ENCODE results near the gene AP3B1. TPM values are rescaled to one million over a fixed set of nuclear protein-coding genes. Genes with fewer than 3 reads are reported as not detected.

The AP3B1 gene
- polyA plus RNA-seq, 3 donors = 20.3 to 39.8 (median 24.9) TPM

GRCh38 chr5:78215565-78215964 lies 78.9 kb downstream of the AP3B1 start:
- Histone ChIP-seq H3K4me2 (replicated peaks; ENCODE audit: extremely low read depth, low read length, poor library complexity, severe bottlenecking) (no peak overlapping the region), H3K36me3 (replicated peaks in 1 of 2; ENCODE audit: control insufficient read depth in 1 of 2, insufficient read depth in 2 of 2, low read length in 2 of 2) (peaks cover 29 to 68% of the 10 kb centered on the region in 2 donors), H3K27me3 (ENCODE audit: control insufficient read depth in 2 of 2, insufficient read depth in 2 of 2, low read length in 2 of 2) (no peaks in the 10 kb centered on the region), H2AFZ (ENCODE audit: insufficient read depth, low read depth, low read length, poor library complexity, severe bottlenecking) (no peak overlapping the region), H3K9me3 (replicated peaks in 1 of 2; ENCODE audit: control insufficient read depth in 1 of 2, insufficient read depth in 1 of 2, low read length in 2 of 2) (no peaks in the 10 kb centered on the region), H3K27ac (ENCODE audit: low read depth in 1 of 2, low read length in 2 of 2) (no peak overlapping the region), H3K4me1 (ENCODE audit: control insufficient read depth in 1 of 2, insufficient read depth in 2 of 2, low read length in 2 of 2) (no peaks in the 10 kb centered on the region), H3K4me3 (replicated peaks in 1 of 3; ENCODE audit: low read depth in 2 of 3, low read length in 3 of 3) (no peak overlapping the region), H3K9ac (ENCODE audit: insufficient read depth, low read length, poor library complexity, severe bottlenecking) (no peak overlapping the region), H3K79me2 (ENCODE audit: insufficient read depth, low read length) (no peaks in the 10 kb centered on the region), H4K20me1 (ENCODE audit: insufficient read depth, low read length) (no peaks in the 10 kb centered on the region)
- intact Hi-C loops (cut with micrococcal nuclease) = no loop called here
- WGBS (ENCODE audit: insufficient coverage) = 80% methylated on average over 1 of the region's 1 CpG
- Mint-ChIP-seq H3K4me1 (no peaks in the 10 kb centered on the region), H3K4me3 (no peak overlapping the region), H3K27me3 (ENCODE audit: low read depth in 3 of 3) (no peaks in the 10 kb centered on the region), H3K27ac (no peak overlapping the region), H3K36me3 (peaks cover 30 to 43% of the 10 kb centered on the region in 2 donors), H3K9me3 (peaks cover 0 to 1% (median 0%) of the 10 kb centered on the region in 7 donors)
- TF ChIP-seq, protein P1, sequence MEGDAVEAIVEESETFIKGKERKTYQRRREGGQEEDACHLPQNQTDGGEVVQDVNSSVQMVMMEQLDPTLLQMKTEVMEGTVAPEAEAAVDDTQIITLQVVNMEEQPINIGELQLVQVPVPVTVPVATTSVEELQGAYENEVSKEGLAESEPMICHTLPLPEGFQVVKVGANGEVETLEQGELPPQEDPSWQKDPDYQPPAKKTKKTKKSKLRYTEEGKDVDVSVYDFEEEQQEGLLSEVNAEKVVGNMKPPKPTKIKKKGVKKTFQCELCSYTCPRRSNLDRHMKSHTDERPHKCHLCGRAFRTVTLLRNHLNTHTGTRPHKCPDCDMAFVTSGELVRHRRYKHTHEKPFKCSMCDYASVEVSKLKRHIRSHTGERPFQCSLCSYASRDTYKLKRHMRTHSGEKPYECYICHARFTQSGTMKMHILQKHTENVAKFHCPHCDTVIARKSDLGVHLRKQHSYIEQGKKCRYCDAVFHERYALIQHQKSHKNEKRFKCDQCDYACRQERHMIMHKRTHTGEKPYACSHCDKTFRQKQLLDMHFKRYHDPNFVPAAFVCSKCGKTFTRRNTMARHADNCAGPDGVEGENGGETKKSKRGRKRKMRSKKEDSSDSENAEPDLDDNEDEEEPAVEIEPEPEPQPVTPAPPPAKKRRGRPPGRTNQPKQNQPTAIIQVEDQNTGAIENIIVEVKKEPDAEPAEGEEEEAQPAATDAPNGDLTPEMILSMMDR (IDR thresholded peaks at IDR 0.05) = no peak
- no peak for DNase-seq

- Mint-ChIP-seq H3K9me3 (peaks cover 0 to 1% (median 0%) of the 10 kb centered on the region in 7 donors), H3K4me1 (no peaks in the 10 kb centered on the region), H3K4me3 (no peak overlapping the region), H3K27ac (peak overlapping the region in 1 of 7 donors; percentile 70), H3K36me3 (peaks cover 27 to 47% of the 10 kb centered on the region in 2 donors), H3K27me3 (ENCODE audit: low read depth in 3 of 3) (no peaks in the 10 kb centered on the region)
- WGBS (ENCODE audit: insufficient coverage) = 100% methylated on average over 1 of the region's 3 CpGs
- H3K79me2 ChIP-seq (ENCODE audit: insufficient read depth, low read length) = no peaks in the 10 kb centered on the region
- H3K4me2 ChIP-seq (replicated peaks; ENCODE audit: extremely low read depth, low read length, poor library complexity, severe bottlenecking) = no peak overlapping the region
- no peaks in the 10 kb centered on the region for H4K20me1 ChIP-seq (ENCODE audit: insufficient read depth, low read length)
- no peaks in the 10 kb centered on the region for H3K9me3 ChIP-seq (replicated peaks in 1 of 2; ENCODE audit: control insufficient read depth in 1 of 2, insufficient read depth in 1 of 2, low read length in 2 of 2)
- no peak overlapping the region for H3K9ac ChIP-seq (ENCODE audit: insufficient read depth, low read length, poor library complexity, severe bottlenecking)
- H3K27ac ChIP-seq (ENCODE audit: low read depth in 1 of 2, low read length in 2 of 2) = no peak overlapping the region
- no peak overlapping the region for H2AFZ ChIP-seq (ENCODE audit: insufficient read depth, low read depth, low read length, poor library complexity, severe bottlenecking)
- H3K4me1 ChIP-seq (ENCODE audit: control insufficient read depth in 1 of 2, insufficient read depth in 2 of 2, low read length in 2 of 2) = no peaks in the 10 kb centered on the region
- TF ChIP-seq, protein P1 (IDR thresholded peaks at IDR 0.05) = no peak
- H3K27me3 ChIP-seq (ENCODE audit: control insufficient read depth in 2 of 2, insufficient read depth in 2 of 2, low read length in 2 of 2) = no peaks in the 10 kb centered on the region
- no peak overlapping the region for H3K4me3 ChIP-seq (replicated peaks in 1 of 3; ENCODE audit: low read depth in 2 of 3, low read length in 3 of 3)
- DNase-seq = no peak
- intact Hi-C loops (cut with micrococcal nuclease) = no loop called here
- H3K36me3 ChIP-seq (replicated peaks in 1 of 2; ENCODE audit: control insufficient read depth in 1 of 2, insufficient read depth in 2 of 2, low read length in 2 of 2) = peaks cover 22 to 71% of the 10 kb centered on the region in 2 donors
Measured at GRCh38 chr5:78213799-78214198, 80.7 kb downstream of the AP3B1 start.
